ENCODE data around the gene BSG. TPM values are rescaled to one million over a fixed set of nuclear protein-coding genes. Genes with fewer than 3 reads are reported as not detected.
"Not testable (repeated sequence)": the region's sequence is repeated elsewhere in the genome, so short reads cannot be mapped to it uniquely, and the experiment has no call there.

The BSG gene
- total RNA-seq, 1 donor from 2014 or later: 144 TPM

DNA sequence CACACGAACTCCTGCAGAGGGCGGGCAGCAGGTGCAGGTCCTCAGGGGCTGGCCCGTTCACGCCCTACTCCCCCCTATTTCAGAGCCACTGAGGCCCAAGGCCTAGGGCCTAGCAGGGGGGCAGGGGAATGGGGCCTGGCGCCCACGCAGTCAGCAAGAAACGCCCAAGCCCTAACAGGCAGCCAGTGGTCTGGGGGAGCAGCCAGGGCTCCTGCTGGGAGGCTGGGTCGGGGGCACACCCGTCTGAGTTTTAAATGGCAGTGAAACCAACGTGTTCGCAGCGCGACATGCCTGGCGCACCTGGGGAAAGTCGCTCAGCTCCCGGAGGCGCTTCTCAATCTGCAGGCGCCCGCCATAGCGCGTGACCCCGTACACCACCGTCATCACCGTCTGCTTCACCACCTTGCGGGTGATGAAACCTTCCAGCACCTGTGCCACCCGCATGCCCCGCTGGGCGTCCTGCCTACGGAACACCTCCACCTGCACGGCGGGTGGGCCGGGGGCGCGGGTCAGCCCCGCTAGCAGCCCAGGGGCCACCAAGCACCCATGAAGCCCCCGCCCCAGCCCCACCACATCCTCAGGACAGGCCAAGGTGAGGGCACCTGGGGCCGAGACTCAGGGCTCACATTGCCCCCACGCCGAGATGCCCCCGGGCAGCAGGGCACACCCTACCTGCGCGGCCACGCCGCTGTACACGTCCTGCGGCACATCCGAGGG, 47.0 kb downstream of the BSG start:
- Histone ChIP-seq H3K36me3 (ENCODE audit: control insufficient read depth in 3 of 3, insufficient read depth in 3 of 3, low read length in 3 of 3) (peaks cover 34 to 51% (median 45%) of the 10 kb centered on the region in 3 donors), H3K4me3 (ENCODE audit: low read length in 3 of 3) (no peak overlapping the region), H3K9me3 (ENCODE audit: control insufficient read depth in 3 of 3, low read length in 3 of 3) (no peaks in the 10 kb centered on the region), H3K27ac (ENCODE audit: low read depth, low read length) (no peak overlapping the region), H3K9ac (ENCODE audit: low read depth in 1 of 3, low read length in 3 of 3) (no peak overlapping the region), H3K4me1 (ENCODE audit: control insufficient read depth in 3 of 3, insufficient read depth in 3 of 3, low read length in 3 of 3) (no peaks in the 10 kb centered on the region), H3K27me3 (ENCODE audit: control insufficient read depth in 3 of 3, insufficient read depth in 3 of 3, low read length in 3 of 3) (peaks cover 1 to 11% (median 7%) of the 10 kb centered on the region in 3 donors)

DNA sequence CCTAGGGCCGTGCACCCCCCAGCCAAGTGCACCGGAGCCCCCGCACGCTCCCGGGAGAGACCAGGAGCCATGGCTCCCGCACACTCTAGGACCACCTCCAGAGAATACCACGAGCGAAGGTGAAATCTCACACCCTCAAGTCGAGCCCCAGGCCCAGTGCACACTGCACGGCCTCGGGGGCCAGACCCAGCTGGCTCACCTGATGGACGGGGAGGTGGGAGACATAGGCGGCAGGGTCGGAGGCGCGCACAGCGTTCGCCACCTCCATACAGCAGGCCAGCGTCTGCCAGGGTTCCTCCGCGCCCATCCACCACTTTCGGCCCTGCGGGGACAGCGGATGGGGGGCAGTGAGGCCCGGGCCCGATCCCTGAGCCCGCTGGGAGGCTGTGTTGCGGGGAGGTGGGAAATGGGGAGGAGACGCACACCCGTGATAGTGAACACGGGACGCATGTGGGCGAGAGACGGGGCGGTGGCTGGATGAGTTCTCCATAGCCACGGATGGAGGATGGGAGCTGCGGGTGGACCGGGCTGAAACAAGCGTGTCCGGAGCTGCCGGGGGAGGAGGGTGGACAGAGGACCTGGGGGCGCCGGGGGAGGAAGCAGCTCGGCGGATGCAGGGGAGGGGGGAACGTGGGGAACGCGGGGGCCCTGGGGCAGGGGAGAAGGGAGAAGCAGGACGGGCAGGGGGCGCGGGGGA, 47.9 kb downstream of the BSG start:
- no peak overlapping the region for H3K4me3 ChIP-seq (ENCODE audit: low read length in 3 of 3)
- H3K27me3 ChIP-seq (ENCODE audit: control insufficient read depth in 3 of 3, insufficient read depth in 3 of 3, low read length in 3 of 3): peaks cover 0 to 7% (median 4%) of the 10 kb centered on the region in 3 donors
- no peaks in the 10 kb centered on the region for H3K9me3 ChIP-seq (ENCODE audit: control insufficient read depth in 3 of 3, low read length in 3 of 3)
- H3K4me1 ChIP-seq (ENCODE audit: control insufficient read depth in 3 of 3, insufficient read depth in 3 of 3, low read length in 3 of 3): no peaks in the 10 kb centered on the region
- H3K27ac ChIP-seq (ENCODE audit: low read depth, low read length): no peak overlapping the region
- no peak overlapping the region for H3K9ac ChIP-seq (ENCODE audit: low read depth in 1 of 3, low read length in 3 of 3)
- peaks cover 39 to 55% (median 45%) of the 10 kb centered on the region in 3 donors for H3K36me3 ChIP-seq (ENCODE audit: control insufficient read depth in 3 of 3, insufficient read depth in 3 of 3, low read length in 3 of 3)

DNA sequence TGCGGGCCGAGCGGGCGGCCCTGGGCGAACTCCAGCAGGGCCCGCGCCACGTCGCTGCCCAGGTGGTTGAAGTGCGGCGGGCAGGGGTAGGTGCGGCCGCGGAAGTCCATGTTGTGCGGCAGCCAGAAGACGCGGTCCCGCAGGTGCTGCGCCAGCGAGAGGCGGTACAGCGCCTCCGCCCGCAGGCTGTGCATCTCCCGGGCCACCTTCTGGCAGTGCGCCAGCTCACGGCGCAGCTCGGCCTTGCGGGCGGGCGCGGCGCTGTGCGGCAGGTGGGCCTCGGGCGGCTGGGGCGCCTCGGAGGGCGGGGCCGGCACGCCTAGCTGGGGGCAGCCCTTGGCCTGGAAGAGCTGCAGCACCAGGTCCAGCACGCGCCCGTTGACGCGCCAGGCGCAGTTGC, 48.8 kb downstream of the BSG start:
- peaks cover 42 to 55% (median 47%) of the 10 kb centered on the region in 3 donors for H3K36me3 ChIP-seq (ENCODE audit: control insufficient read depth in 3 of 3, insufficient read depth in 3 of 3, low read length in 3 of 3)
- not testable (repeated sequence) for H3K9me3 ChIP-seq (ENCODE audit: control insufficient read depth in 3 of 3, low read length in 3 of 3); H3K4me3 ChIP-seq (ENCODE audit: low read length in 3 of 3); H3K4me1 ChIP-seq (ENCODE audit: control insufficient read depth in 3 of 3, insufficient read depth in 3 of 3, low read length in 3 of 3); H3K27me3 ChIP-seq (ENCODE audit: control insufficient read depth in 3 of 3, insufficient read depth in 3 of 3, low read length in 3 of 3); H3K9ac ChIP-seq (ENCODE audit: low read depth in 1 of 3, low read length in 3 of 3); H3K27ac ChIP-seq (ENCODE audit: low read depth, low read length)

DNA sequence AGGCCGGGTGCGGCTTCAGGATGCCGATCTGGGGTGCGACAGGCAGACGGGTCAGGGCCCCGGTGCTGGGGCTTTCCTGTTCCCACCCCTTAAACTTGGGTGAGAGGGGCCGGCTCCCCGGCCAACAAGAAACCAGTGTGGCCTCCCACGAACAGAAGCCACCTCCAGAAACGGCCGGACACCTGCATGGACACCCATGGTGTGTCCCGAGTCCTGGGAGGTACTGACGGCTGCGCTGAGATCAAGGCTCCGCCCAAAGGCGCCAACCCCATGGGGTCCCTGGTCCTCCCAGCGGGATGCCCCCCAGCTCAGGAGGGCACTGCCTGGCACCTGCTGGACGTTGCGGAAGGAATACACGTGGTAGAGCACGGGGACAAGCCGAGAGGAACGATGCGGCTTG, 49.4 kb downstream of the BSG start:
- no peaks in the 10 kb centered on the region for H3K4me1 ChIP-seq (ENCODE audit: control insufficient read depth in 3 of 3, insufficient read depth in 3 of 3, low read length in 3 of 3)
- H3K4me3 ChIP-seq (ENCODE audit: low read length in 3 of 3): no peak overlapping the region
- peaks cover 0 to 2% (median 0%) of the 10 kb centered on the region in 3 donors for H3K27me3 ChIP-seq (ENCODE audit: control insufficient read depth in 3 of 3, insufficient read depth in 3 of 3, low read length in 3 of 3)
- H3K36me3 ChIP-seq (ENCODE audit: control insufficient read depth in 3 of 3, insufficient read depth in 3 of 3, low read length in 3 of 3): peaks cover 42 to 55% (median 47%) of the 10 kb centered on the region in 3 donors
- H3K9me3 ChIP-seq (ENCODE audit: control insufficient read depth in 3 of 3, low read length in 3 of 3): no peaks in the 10 kb centered on the region
- no peak overlapping the region for H3K27ac ChIP-seq (ENCODE audit: low read depth, low read length)
- H3K9ac ChIP-seq (ENCODE audit: low read depth in 1 of 3, low read length in 3 of 3): no peak overlapping the region

DNA sequence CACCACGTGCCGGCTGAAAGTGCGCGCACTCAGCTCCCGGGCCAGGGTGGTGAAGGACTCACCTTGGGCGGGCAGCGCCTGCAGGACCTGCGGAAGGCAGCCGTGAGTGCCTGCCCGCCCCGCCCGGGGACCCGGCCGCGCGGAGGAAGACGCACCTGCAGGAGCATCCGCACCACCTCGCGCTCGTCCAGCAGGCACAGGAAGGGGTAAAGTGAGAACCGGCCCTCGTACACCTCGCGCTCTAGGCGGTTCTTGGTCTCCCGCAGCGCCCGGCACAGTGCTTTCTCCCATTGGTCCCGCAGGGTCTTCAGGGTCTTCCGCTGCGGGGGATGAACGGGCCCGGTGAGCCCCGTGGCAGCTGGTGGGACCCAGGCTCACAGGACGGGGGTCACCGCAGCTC, 50.3 kb downstream of the BSG start:
- Histone ChIP-seq H3K27me3 (ENCODE audit: control insufficient read depth in 3 of 3, insufficient read depth in 3 of 3, low read length in 3 of 3) (peaks cover 0 to 2% (median 0%) of the 10 kb centered on the region in 3 donors), H3K36me3 (ENCODE audit: control insufficient read depth in 3 of 3, insufficient read depth in 3 of 3, low read length in 3 of 3) (peaks cover 44 to 51% (median 45%) of the 10 kb centered on the region in 3 donors), H3K4me1 (ENCODE audit: control insufficient read depth in 3 of 3, insufficient read depth in 3 of 3, low read length in 3 of 3) (no peaks in the 10 kb centered on the region), H3K4me3 (ENCODE audit: low read length in 3 of 3) (no peak overlapping the region), H3K9me3 (ENCODE audit: control insufficient read depth in 3 of 3, low read length in 3 of 3) (no peaks in the 10 kb centered on the region), H3K27ac (ENCODE audit: low read depth, low read length) (no peak overlapping the region), H3K9ac (ENCODE audit: low read depth in 1 of 3, low read length in 3 of 3) (no peak overlapping the region)

DNA sequence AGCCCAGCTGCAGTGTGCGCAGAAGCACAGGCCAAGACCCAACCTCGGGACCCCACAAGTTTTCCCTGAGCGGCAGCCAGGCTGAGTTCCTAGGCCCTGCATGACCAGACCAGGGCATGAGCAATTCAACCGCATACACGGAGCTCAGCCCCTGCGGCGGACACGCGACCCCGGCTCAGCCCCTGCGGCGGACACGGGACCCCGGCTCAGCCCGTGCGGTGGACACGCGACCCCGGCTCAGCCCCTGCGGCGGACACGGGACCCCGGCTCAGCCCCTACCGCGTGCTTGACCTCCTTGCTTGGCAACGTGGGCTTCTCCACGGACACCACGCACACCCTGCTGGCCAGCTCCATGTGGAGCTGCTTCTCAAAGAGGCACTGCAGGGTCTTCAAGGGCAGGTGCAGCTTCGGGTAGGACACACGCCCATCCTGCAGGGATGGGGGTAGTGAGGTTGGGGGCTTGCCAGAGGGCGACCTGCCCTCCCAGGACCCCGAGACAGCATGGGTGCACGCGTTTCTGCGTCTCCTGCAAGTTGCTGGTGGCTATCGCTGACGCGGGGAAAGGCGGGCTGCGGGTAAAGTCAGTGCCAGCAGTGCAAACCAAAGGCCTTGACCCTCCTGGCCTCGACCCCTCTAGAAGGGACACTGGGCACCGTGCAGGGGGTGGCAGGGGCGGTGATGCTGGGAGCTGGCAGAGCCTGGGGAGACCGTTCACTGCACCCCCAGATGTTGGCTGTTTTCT, 51.0 kb downstream of the BSG start:
- no peaks in the 10 kb centered on the region for H3K27me3 ChIP-seq (ENCODE audit: control insufficient read depth in 3 of 3, insufficient read depth in 3 of 3, low read length in 3 of 3)
- H3K9ac ChIP-seq (ENCODE audit: low read depth in 1 of 3, low read length in 3 of 3): no peak overlapping the region
- peaks cover 43 to 51% (median 45%) of the 10 kb centered on the region in 3 donors for H3K36me3 ChIP-seq (ENCODE audit: control insufficient read depth in 3 of 3, insufficient read depth in 3 of 3, low read length in 3 of 3)
- H3K27ac ChIP-seq (ENCODE audit: low read depth, low read length): no peak overlapping the region
- H3K9me3 ChIP-seq (ENCODE audit: control insufficient read depth in 3 of 3, low read length in 3 of 3): no peaks in the 10 kb centered on the region
- no peak overlapping the region for H3K4me3 ChIP-seq (ENCODE audit: low read length in 3 of 3)
- no peaks in the 10 kb centered on the region for H3K4me1 ChIP-seq (ENCODE audit: control insufficient read depth in 3 of 3, insufficient read depth in 3 of 3, low read length in 3 of 3)

DNA sequence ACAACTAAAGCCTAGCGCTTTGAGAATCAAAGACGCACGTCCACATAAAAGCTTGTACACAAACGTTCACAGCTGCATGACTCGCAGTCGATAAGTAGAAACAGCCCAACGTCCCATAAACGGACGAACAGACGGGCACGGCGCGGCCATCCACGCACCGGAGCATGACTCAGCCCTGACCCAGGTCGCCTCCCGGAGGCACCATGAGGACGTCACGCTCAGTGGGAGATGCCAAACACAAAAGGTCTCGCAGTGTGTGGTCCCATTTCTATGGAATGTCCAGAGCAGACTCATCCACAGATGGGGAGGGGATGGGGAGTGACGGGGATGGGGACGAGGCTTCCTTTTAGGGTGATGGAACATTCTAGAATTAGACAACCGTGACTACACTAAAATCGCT, 51.6 kb downstream of the BSG start:
- Histone ChIP-seq H3K4me3 (ENCODE audit: low read length in 3 of 3) (no peak overlapping the region), H3K9me3 (ENCODE audit: control insufficient read depth in 3 of 3, low read length in 3 of 3) (no peaks in the 10 kb centered on the region), H3K27me3 (ENCODE audit: control insufficient read depth in 3 of 3, insufficient read depth in 3 of 3, low read length in 3 of 3) (no peaks in the 10 kb centered on the region), H3K9ac (ENCODE audit: low read depth in 1 of 3, low read length in 3 of 3) (no peak overlapping the region), H3K27ac (ENCODE audit: low read depth, low read length) (no peak overlapping the region), H3K4me1 (ENCODE audit: control insufficient read depth in 3 of 3, insufficient read depth in 3 of 3, low read length in 3 of 3) (no peaks in the 10 kb centered on the region), H3K36me3 (ENCODE audit: control insufficient read depth in 3 of 3, insufficient read depth in 3 of 3, low read length in 3 of 3) (peaks cover 39 to 47% (median 45%) of the 10 kb centered on the region in 3 donors)

DNA sequence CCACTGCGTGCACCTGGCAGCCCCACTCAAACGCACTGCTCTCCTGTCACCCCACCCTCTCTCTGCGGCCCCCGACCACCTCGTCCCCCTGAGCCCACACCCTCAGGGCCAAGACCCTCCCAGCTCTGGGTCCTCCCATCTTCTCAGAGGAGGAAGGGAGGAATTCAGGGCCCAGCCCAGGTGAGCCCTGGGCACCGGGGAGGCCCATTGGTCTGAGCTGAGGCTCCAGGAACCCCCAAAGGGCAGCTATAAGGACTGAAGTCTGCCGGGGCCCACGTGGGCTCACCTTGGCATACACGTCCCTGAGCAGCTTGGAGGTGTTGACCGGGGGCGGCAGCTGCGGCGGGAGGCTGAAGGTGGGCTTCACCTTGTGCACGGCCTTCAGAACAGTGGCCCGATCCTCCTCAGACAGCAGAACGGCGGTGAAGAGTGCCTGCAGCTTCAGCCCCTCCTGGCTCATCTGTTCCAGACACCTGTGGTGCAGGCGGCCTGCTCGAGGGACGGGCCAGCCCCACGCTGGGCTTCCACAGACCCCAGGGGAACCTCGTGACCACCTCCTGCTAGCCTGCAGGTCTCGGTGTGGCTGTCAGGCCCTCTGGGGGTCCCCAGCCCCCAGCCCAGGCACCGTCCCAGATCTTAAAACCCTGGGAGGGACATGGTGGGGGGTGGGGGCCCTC, 52.2 kb downstream of the BSG start:
- no peak overlapping the region for H3K4me3 ChIP-seq (ENCODE audit: low read length in 3 of 3)
- H3K9me3 ChIP-seq (ENCODE audit: control insufficient read depth in 3 of 3, low read length in 3 of 3): no peaks in the 10 kb centered on the region
- no peaks in the 10 kb centered on the region for H3K27me3 ChIP-seq (ENCODE audit: control insufficient read depth in 3 of 3, insufficient read depth in 3 of 3, low read length in 3 of 3)
- H3K9ac ChIP-seq (ENCODE audit: low read depth in 1 of 3, low read length in 3 of 3): no peak overlapping the region
- no peaks in the 10 kb centered on the region for H3K4me1 ChIP-seq (ENCODE audit: control insufficient read depth in 3 of 3, insufficient read depth in 3 of 3, low read length in 3 of 3)
- H3K27ac ChIP-seq (ENCODE audit: low read depth, low read length): no peak overlapping the region
- peaks cover 35 to 43% (median 40%) of the 10 kb centered on the region in 3 donors for H3K36me3 ChIP-seq (ENCODE audit: control insufficient read depth in 3 of 3, insufficient read depth in 3 of 3, low read length in 3 of 3)

DNA sequence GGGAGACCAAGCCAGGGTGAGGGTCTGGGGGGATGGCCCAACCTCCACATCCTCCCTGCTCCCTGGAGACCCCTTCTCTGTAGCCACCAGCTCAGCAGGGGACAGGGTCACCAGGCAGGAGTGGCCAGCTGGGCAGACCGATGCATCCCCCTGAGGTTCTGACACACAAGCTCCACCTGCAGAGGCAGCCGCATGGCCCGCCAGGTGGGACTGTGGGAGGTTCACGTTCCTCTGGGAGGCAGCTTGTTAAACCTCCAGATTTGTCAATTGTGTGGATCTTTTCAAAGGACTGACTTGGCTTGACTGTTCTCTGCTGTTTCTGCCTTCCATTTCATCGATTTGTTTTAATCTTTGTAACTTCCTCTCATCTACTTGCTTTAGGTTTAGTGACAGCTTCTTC, 52.9 kb downstream of the BSG start:
- Histone ChIP-seq H3K9me3 (ENCODE audit: control insufficient read depth in 3 of 3, low read length in 3 of 3) (no peaks in the 10 kb centered on the region), H3K27me3 (ENCODE audit: control insufficient read depth in 3 of 3, insufficient read depth in 3 of 3, low read length in 3 of 3) (no peaks in the 10 kb centered on the region), H3K4me1 (ENCODE audit: control insufficient read depth in 3 of 3, insufficient read depth in 3 of 3, low read length in 3 of 3) (no peaks in the 10 kb centered on the region), H3K36me3 (ENCODE audit: control insufficient read depth in 3 of 3, insufficient read depth in 3 of 3, low read length in 3 of 3) (peaks cover 28 to 43% (median 38%) of the 10 kb centered on the region in 3 donors), H3K27ac (ENCODE audit: low read depth, low read length) (no peak overlapping the region), H3K4me3 (ENCODE audit: low read length in 3 of 3) (no peak overlapping the region), H3K9ac (ENCODE audit: low read depth in 1 of 3, low read length in 3 of 3) (no peak overlapping the region)

All from skeletal muscle tissue (tissue), 4 donors.